OCI-LY3 (cell line): Measurements from ENCODE around the gene TFEC.

ENCODE experiments used
- H2AFZ ChIP-seq: fragments of 200-600, 300-600 bp; shearing (Covaris generic); 2 replicates; pipeline ENCODE4 v1.6.0; 2014; ENCODE audit warnings: antibody characterized with exemption, low read depth, low read length
- H3K27ac ChIP-seq: fragments of 200-600, 300-600 bp; sonication (generic); 2 replicates; pipeline ENCODE4 v1.5.1; 2014; ENCODE audit warnings: mild to moderate bottlenecking, low read length, moderate library complexity, mixed read lengths
- H3K27me3 ChIP-seq: fragments of 200-600, 300-600 bp; sonication (generic); 2 replicates; pipeline ENCODE4 v1.6.1; 2014; ENCODE audit warnings: low read depth, low read length, mixed read lengths
- H3K36me3 ChIP-seq: fragments of 200-600, 300-600 bp; sonication (generic); replicated peaks from 2 replicates; pipeline ENCODE3; 2014; ENCODE audit warnings: low read depth, low read length, mixed read lengths
- H3K4me1 ChIP-seq: fragments of 300-600, 200-600 bp; sonication (generic); 2 replicates; pipeline ENCODE4 v1.6.1; 2014; ENCODE audit warnings: low read length, mixed read lengths
- H3K4me2 ChIP-seq: fragments of 200-600, 300-600 bp; sonication (generic); 2 replicates; pipeline ENCODE4 v1.6.1; 2014; ENCODE audit warnings: low read length, mixed read lengths
- H3K4me3 ChIP-seq: fragments of 300-600, 200-600 bp; sonication (generic); 2 replicates; pipeline ENCODE4 v1.5.1; 2014; ENCODE audit warnings: antibody characterized with exemption, mild to moderate bottlenecking, low read length, moderate library complexity
- H3K79me2 ChIP-seq: fragments of 300-600, 200-600 bp; shearing (Covaris generic); 2 replicates; pipeline ENCODE4 v1.6.1; 2014; ENCODE audit warnings: mild to moderate bottlenecking, low read length, mixed read lengths
- H3K9ac ChIP-seq: fragments of 300-600, 200-600 bp; shearing (Covaris generic); 2 replicates; pipeline ENCODE4 v1.6.0; 2014; ENCODE audit warnings: mild to moderate bottlenecking, low read length, moderate library complexity
- H3K9me3 ChIP-seq: fragments of 200-600, 300-600 bp; shearing (Covaris generic); 2 replicates; pipeline ENCODE4 v1.6.1; 2014; ENCODE audit warnings: low read length, mixed read lengths; ENCODE audit not compliant: insufficient read depth
- H4K20me1 ChIP-seq: fragments of 200-600, 300-600 bp; sonication (generic); 2 replicates; pipeline ENCODE4 v1.6.1; 2016; ENCODE audit warnings: low read length, mixed read lengths; ENCODE audit not compliant: insufficient read depth
- EZH2phosphoT487 ChIP-seq: fragments of 200-600 bp; shearing (Covaris generic); IDR thresholded peaks from 2 replicates; pipeline ENCODE4 v1.6.1; 2018; ENCODE audit warnings: antibody characterized with exemption, mixed run types, low read depth
- TF ChIP-seq, protein P1 (sequence below): fragments of 200-600, 300-600 bp; sonication (generic); IDR thresholded peaks from 2 replicates; pipeline ENCODE4 v1.5.1; 2014; ENCODE audit warnings: antibody characterized with exemption, low read length, low read depth

Gene TFEC

GRCh38 chr7:115995701-115996100 is 34.9 kb downstream of the TFEC start:
- no peak overlapping the region for H3K27ac ChIP-seq
- no peak overlapping the region for H3K4me2 ChIP-seq
- peaks cover 78% of the 10 kb centered on the region for H4K20me1 ChIP-seq
- no peak overlapping the region for H3K9ac ChIP-seq
- no peaks in the 10 kb centered on the region for H3K4me1 ChIP-seq
- H3K79me2 ChIP-seq: peaks cover 89% of the 10 kb centered on the region
- no peaks in the 10 kb centered on the region for H3K9me3 ChIP-seq
- no peaks in the 10 kb centered on the region for H3K27me3 ChIP-seq
- no peak overlapping the region for H2AFZ ChIP-seq
- TF ChIP-seq, protein P1, sequence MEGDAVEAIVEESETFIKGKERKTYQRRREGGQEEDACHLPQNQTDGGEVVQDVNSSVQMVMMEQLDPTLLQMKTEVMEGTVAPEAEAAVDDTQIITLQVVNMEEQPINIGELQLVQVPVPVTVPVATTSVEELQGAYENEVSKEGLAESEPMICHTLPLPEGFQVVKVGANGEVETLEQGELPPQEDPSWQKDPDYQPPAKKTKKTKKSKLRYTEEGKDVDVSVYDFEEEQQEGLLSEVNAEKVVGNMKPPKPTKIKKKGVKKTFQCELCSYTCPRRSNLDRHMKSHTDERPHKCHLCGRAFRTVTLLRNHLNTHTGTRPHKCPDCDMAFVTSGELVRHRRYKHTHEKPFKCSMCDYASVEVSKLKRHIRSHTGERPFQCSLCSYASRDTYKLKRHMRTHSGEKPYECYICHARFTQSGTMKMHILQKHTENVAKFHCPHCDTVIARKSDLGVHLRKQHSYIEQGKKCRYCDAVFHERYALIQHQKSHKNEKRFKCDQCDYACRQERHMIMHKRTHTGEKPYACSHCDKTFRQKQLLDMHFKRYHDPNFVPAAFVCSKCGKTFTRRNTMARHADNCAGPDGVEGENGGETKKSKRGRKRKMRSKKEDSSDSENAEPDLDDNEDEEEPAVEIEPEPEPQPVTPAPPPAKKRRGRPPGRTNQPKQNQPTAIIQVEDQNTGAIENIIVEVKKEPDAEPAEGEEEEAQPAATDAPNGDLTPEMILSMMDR: no peak
- no peak for TF ChIP-seq EZH2phosphoT487
- H3K4me3 ChIP-seq: no peak overlapping the region
- H3K36me3 ChIP-seq: peaks cover 51% of the 10 kb centered on the region

- H3K9me3 ChIP-seq: no peaks in the 10 kb centered on the region
- no peak overlapping the region for H3K4me3 ChIP-seq
- no peak overlapping the region for H3K4me2 ChIP-seq
- peaks cover 74% of the 10 kb centered on the region for H4K20me1 ChIP-seq
- H3K27ac ChIP-seq: 0 out of 2 replicates have a peak overlapping the region, but pooled peaks have one; percentile 14
- no peak overlapping the region for H3K9ac ChIP-seq
- TF ChIP-seq, protein P1: no peak
- TF ChIP-seq EZH2phosphoT487: no peak
- H3K4me1 ChIP-seq: peaks cover 31% of the 10 kb centered on the region
- H3K36me3 ChIP-seq: peaks cover 24% of the 10 kb centered on the region
- no peaks in the 10 kb centered on the region for H3K27me3 ChIP-seq
- no peak overlapping the region for H2AFZ ChIP-seq
- peaks cover 85% of the 10 kb centered on the region for H3K79me2 ChIP-seq
Measured at GRCh38 chr7:115988401-115988800, 42.2 kb downstream of the TFEC start.

- H3K36me3 ChIP-seq: peaks cover 28% of the 10 kb centered on the region
- no peak overlapping the region for H3K27ac ChIP-seq
- H3K4me2 ChIP-seq: no peak overlapping the region
- no peak overlapping the region for H2AFZ ChIP-seq
- peaks cover 71% of the 10 kb centered on the region for H4K20me1 ChIP-seq
- peaks cover 31% of the 10 kb centered on the region for H3K4me1 ChIP-seq
- no peaks in the 10 kb centered on the region for H3K27me3 ChIP-seq
- TF ChIP-seq, protein P1: no peak
- TF ChIP-seq EZH2phosphoT487: no peak
- H3K79me2 ChIP-seq: peaks cover 82% of the 10 kb centered on the region
- no peaks in the 10 kb centered on the region for H3K9me3 ChIP-seq
- no peak overlapping the region for H3K9ac ChIP-seq
- no peak overlapping the region for H3K4me3 ChIP-seq
Measured at GRCh38 chr7:115987486-115987885, 43.1 kb downstream of the TFEC start.

DNA sequence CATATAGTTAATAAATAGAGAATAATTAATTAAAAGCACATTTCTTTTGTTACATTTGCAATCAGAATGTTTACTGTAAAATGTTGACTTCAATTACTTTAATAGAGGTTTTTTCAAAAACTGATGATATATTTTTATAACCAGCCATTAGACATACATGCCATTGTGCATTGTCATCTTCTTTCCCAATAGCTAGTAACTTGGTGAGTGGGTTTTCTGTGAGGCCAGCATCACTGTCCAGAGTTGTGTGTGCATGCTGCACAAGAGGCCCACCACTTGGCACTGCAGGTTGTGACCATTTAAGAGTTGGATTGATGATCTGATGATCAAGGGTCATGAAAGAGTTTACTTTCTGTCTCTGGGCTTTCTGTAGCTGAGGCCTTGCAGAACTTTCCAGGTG is 46.5 kb downstream of the TFEC start:
- Histone ChIP-seq H3K9me3 (no peaks in the 10 kb centered on the region), H3K9ac (no peak overlapping the region), H4K20me1 (peaks cover 71% of the 10 kb centered on the region), H3K27ac (no peak overlapping the region), H3K27me3 (no peaks in the 10 kb centered on the region), H2AFZ (no peak overlapping the region), H3K4me2 (no peak overlapping the region), H3K36me3 (peaks cover 53% of the 10 kb centered on the region), H3K4me1 (peaks cover 31% of the 10 kb centered on the region), H3K79me2 (peaks cover 84% of the 10 kb centered on the region), H3K4me3 (no peak overlapping the region)
- TF ChIP-seq, protein P1: no peak
- no peak for TF ChIP-seq EZH2phosphoT487
